C4-2B (cell line): ENCODE measurements around the gene PBX1.

Experiments
- H3K27ac ChIP-seq: fragments of 450-650 bp; 2 replicates; pipeline ENCODE4 v1.5.1; 2017
- ZFX ChIP-seq: fragments of 450-650 bp; IDR thresholded peaks from 2 replicates; pipeline ENCODE4 v1.6.1; 2017
- TF ChIP-seq, protein P1 (sequence below): fragments of 450-650 bp; conservative IDR thresholded peaks from 2 replicates; pipeline ENCODE4 v1.5.1; 2017; ENCODE audit warnings: mild to moderate bottlenecking

The PBX1 gene

DNA sequence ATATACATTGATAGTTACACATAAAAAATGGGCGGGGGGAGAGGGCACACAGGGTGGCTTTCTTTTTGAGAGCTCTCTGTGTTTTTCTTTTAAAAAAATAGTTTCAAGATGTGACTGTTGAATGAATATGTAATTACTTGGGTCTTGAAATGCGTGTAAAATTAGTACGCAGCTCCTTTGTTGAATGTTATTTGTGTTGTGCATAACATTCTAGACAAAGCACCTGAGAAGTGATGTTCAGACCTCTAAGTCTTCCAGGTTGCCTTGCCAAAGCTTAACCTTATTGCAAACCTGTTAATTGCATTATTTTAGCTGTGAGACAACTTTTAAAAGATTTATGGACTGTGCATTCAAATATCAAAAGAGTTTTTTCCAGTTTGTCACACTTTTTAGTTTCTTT, 5.4 kb downstream of the PBX1 start:
- no peak overlapping the region for H3K27ac ChIP-seq
- TF ChIP-seq, protein P1, sequence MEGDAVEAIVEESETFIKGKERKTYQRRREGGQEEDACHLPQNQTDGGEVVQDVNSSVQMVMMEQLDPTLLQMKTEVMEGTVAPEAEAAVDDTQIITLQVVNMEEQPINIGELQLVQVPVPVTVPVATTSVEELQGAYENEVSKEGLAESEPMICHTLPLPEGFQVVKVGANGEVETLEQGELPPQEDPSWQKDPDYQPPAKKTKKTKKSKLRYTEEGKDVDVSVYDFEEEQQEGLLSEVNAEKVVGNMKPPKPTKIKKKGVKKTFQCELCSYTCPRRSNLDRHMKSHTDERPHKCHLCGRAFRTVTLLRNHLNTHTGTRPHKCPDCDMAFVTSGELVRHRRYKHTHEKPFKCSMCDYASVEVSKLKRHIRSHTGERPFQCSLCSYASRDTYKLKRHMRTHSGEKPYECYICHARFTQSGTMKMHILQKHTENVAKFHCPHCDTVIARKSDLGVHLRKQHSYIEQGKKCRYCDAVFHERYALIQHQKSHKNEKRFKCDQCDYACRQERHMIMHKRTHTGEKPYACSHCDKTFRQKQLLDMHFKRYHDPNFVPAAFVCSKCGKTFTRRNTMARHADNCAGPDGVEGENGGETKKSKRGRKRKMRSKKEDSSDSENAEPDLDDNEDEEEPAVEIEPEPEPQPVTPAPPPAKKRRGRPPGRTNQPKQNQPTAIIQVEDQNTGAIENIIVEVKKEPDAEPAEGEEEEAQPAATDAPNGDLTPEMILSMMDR: no peak
- TF ChIP-seq ZFX: no peak

DNA sequence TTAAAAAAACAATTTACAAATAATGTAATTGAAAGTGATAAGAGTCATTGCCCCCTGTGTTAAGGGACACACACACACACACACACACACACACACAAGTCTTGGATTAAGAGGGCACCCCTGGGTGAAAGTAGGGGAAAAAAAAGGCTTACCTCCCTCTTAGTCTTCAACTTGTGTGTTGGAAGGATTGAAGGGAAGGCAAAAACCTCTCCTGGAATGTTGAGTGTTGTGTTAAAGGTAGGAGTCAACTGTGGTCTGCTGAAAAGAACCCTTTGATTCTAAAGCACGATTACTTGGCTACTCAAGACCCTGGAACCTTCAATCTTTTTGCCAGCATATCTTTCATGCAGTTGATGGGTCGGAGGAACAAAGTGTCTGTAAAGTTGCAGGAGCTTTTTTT, 6.4 kb downstream of the PBX1 start:
- no peak for TF ChIP-seq ZFX
- TF ChIP-seq, protein P1: no peak
- no peak overlapping the region for H3K27ac ChIP-seq

DNA sequence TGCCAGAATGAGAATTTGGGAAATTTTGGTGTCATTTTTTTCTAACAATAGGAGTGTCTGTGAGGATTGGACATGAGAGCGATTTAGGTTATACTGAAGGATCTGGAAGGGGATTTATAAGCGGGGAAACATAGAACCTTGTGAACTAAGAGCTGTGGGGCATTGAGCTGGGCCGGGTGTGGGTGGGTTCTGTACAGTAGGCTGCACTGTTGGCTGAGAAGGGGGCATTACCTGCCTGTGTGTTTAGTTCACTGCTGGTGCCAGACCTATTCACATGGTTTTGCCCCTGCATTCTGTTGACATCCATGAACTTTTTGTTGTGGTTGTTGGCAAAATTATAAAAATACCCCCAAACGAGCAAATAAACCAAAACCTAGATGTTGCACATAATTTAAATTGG, 8.8 kb downstream of the PBX1 start:
- no peak overlapping the region for H3K27ac ChIP-seq
- TF ChIP-seq ZFX: no peak
- TF ChIP-seq, protein P1: no peak

DNA sequence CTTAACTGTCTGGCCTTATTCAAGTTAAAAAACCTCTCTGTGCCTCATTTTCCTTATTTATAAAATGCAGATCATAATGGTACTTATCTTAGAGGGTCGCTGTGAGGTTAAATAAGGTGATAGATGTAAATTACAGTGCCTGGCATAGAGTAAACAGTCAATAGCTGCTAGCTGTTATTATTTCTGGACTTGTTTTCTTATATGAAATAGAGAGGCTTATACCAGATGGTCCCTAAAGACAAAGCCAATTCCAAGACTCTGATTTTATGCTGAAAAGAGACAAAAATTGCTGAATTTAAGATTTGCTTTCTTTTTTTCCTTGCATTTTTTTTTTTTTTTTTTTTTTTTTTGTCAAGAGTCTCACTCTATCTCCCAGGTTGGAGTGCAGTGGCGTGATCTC, 10.3 kb downstream of the PBX1 start:
- TF ChIP-seq, protein P1: no peak
- no peak for TF ChIP-seq ZFX
- H3K27ac ChIP-seq: no peak overlapping the region

DNA sequence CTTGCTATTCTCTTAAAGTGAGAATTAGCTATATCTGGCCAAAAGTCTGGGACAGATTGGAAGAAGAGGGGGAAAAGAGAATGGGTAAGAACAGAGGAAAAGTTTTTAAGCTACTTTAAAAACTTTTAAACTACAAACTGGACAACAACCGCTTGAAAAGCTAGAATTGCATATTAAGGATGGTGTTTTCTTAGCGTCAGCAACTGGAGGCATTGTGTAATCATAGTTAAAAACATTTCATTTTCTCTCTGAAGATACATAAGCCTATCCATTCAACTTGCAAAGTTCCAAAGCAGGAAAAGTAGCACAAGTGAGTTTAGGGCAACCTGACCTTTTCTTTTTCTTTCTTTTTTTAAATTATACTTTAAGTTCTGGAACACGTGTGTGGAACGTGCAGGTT, 10.9 kb downstream of the PBX1 start:
- H3K27ac ChIP-seq: no peak overlapping the region

DNA sequence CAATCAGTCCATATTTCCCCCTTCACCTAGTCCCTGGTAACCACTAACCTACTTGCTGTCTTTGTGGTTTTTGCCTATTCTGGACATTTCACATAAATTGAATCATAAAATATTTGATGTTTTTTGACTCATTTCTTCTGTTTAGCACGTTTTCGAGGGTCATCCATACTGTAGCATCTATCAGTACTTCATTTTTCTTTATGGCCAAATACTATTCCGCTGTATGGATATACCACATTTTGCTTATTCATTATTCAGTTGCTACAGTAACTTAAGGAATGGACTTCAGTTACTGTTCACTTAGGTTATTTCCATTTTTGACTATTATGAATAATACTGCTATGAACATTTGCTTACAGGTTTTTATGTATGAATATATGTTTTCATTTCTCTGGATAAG, 12.3 kb downstream of the PBX1 start:
- TF ChIP-seq ZFX: no peak
- TF ChIP-seq, protein P1: no peak
- H3K27ac ChIP-seq: no peak overlapping the region

More for the DNA sequence above, 10.9 kb downstream of the PBX1 start:
- TF ChIP-seq, protein P1: no peak
- no peak for TF ChIP-seq ZFX

DNA sequence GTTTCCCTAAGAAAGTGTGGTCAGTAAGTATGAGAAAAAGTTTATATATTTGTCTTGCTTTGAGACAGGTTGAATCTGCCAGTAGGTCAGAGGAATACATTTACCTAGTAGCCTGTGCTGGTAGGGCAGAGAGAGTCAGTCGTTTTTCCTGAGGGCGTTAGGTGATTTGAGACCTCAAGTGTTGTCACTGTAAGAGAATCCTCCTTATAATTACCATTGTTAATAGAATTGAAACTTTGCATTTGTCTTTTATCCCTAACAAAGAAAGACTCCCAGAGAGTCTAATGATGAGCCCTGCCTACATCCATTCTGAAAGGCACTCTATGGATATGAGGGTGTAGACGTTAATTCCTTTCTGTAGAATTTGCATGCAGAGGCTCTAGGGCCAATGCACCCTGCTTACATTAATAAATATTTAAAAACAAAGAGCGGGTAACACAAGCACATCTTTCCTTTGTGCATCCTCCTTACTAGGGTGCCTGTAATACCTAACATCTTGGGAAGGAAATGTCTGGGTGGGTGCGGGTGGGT, 16.4 kb downstream of the PBX1 start:
- no peak overlapping the region for H3K27ac ChIP-seq
- TF ChIP-seq, protein P1: no peak
- TF ChIP-seq ZFX: no peak
